Chondrocyte (in vitro differentiated cells): ENCODE results near the gene SELL. TPM values are rescaled to one million over a fixed set of nuclear protein-coding genes. Genes with fewer than 3 reads are reported as not detected.

Experiments used
- DNase-seq: peaks from one replicate; pipeline ENCODE4 v3.0.0; 2021; ENCODE audit warnings: mixed read lengths, low spot score
- H3K27ac Mint-ChIP-seq: one replicate; pipeline ENCODE4 v1.8.0; 2021; ENCODE audit warnings: mild to moderate bottlenecking, moderate library complexity, mixed read lengths; ENCODE audit not compliant: unreplicated experiment
- H3K27me3 Mint-ChIP-seq: 2 replicates; pipeline ENCODE4 v1.8.0; 2021; ENCODE audit warnings: low read depth, mixed read lengths
- H3K36me3 Mint-ChIP-seq: 2 replicates; pipeline ENCODE4 v1.8.0; 2021; ENCODE audit warnings: low read depth, mixed read lengths
- H3K4me1 Mint-ChIP-seq: 2 replicates; pipeline ENCODE4 v1.8.0; 2021; ENCODE audit warnings: low read depth, mild to moderate bottlenecking, mixed read lengths
- H3K4me3 Mint-ChIP-seq: one replicate; pipeline ENCODE4 v1.8.0; 2021; ENCODE audit warnings: mild to moderate bottlenecking, moderate library complexity, mixed read lengths; ENCODE audit not compliant: unreplicated experiment
- H3K9me3 Mint-ChIP-seq: 2 replicates; pipeline ENCODE4 v1.8.0; 2021; ENCODE audit warnings: low read depth, mixed read lengths
- total RNA-seq: library from RNA; stranded (reverse); gene quantifications from 3 replicates; pipeline ENCODE4 v1.2.1, GENCODE V29; 2021
- TF ChIP-seq, protein P1 (sequence below): fragments of 200-600 bp; sonication (generic); IDR thresholded peaks from 2 replicates; pipeline ENCODE4 v1.5.0; 2021; ENCODE audit warnings: antibody characterized with exemption, mild to moderate bottlenecking, moderate library complexity

Gene SELL
- total RNA-seq, 1 donor from 2014 or later: not detected

DNA sequence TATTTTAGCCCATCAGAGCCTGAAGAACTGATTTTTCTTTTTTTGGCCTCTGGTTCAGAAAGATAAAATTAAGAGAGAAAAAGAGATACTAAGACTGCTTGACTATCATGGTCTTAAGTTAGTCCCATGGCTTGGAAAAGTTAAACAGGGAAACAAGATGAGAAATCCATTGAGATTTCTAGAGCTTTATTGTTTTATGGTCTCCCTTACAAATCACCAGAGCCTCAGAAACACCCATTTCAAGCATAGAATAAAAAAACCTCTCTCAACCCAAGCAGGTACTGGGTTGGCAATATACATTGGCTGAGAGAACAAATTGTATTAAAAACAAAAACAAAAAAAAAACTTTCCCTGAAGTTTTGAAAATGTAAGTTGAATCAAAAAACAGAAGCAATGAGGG is 18.6 kb upstream of the SELL start:
- DNase-seq: no peak
- TF ChIP-seq, protein P1, sequence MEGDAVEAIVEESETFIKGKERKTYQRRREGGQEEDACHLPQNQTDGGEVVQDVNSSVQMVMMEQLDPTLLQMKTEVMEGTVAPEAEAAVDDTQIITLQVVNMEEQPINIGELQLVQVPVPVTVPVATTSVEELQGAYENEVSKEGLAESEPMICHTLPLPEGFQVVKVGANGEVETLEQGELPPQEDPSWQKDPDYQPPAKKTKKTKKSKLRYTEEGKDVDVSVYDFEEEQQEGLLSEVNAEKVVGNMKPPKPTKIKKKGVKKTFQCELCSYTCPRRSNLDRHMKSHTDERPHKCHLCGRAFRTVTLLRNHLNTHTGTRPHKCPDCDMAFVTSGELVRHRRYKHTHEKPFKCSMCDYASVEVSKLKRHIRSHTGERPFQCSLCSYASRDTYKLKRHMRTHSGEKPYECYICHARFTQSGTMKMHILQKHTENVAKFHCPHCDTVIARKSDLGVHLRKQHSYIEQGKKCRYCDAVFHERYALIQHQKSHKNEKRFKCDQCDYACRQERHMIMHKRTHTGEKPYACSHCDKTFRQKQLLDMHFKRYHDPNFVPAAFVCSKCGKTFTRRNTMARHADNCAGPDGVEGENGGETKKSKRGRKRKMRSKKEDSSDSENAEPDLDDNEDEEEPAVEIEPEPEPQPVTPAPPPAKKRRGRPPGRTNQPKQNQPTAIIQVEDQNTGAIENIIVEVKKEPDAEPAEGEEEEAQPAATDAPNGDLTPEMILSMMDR: no peak
- no peak overlapping the region for H3K27ac Mint-ChIP-seq
- peaks cover 33% of the 10 kb centered on the region for H3K27me3 Mint-ChIP-seq
- H3K9me3 Mint-ChIP-seq: no peaks in the 10 kb centered on the region
- H3K4me3 Mint-ChIP-seq: no peak overlapping the region
- H3K36me3 Mint-ChIP-seq: no peaks in the 10 kb centered on the region
- no peaks in the 10 kb centered on the region for H3K4me1 Mint-ChIP-seq

- DNase-seq: no peak
- Mint-ChIP-seq H3K36me3 (no peaks in the 10 kb centered on the region), H3K4me3 (no peak overlapping the region), H3K27ac (no peak overlapping the region), H3K27me3 (peaks cover 31% of the 10 kb centered on the region), H3K4me1 (no peaks in the 10 kb centered on the region), H3K9me3 (no peaks in the 10 kb centered on the region)
- TF ChIP-seq, protein P1: no peak
Measured at GRCh38 chr1:169727307-169727706, 15.9 kb upstream of the SELL start.

DNA sequence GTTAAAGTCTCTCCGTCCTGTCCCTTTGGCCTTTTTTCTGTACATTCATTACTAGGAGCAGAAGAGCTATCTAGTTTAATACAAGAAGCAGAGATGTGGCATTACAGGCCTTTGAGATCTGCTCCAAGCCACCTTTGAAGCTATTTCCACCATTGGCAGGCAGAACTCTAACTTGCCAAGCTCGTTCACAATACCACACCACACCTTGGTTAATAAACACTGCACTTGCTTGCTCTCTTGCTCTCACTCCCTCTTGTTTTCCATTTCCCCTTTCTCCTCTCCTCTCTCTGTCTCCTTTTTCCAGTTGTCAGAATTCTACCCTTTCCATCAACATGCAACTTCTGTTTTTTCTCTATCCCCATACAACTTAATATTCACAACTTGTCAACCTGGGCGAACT is 15.4 kb upstream of the SELL start:
- DNase-seq: no peak
- no peaks in the 10 kb centered on the region for H3K4me1 Mint-ChIP-seq
- TF ChIP-seq, protein P1: no peak
- no peak overlapping the region for H3K27ac Mint-ChIP-seq
- no peaks in the 10 kb centered on the region for H3K9me3 Mint-ChIP-seq
- peaks cover 31% of the 10 kb centered on the region for H3K27me3 Mint-ChIP-seq
- H3K4me3 Mint-ChIP-seq: no peak overlapping the region
- no peaks in the 10 kb centered on the region for H3K36me3 Mint-ChIP-seq

DNA sequence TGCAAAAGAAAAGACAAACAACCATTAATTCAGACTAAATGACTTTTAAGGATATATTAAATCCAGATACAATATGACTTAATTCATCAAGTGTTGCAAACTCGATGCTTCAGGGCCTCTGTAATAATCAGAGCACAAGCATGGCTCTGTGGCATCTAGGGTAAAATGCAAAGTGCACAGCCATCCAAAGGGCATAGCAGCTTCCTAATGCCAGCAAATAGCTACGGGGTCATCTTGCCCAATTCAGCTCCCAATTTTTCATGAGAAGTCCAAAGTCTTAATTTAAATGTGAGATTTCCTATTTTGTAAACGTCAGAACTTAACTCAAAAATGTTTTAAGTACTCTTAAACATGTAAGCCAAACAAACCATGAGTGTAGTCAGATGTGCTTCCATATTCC is 14.5 kb upstream of the SELL start:
- TF ChIP-seq, protein P1: no peak
- no peak for DNase-seq
- Mint-ChIP-seq H3K27me3 (peaks cover 30% of the 10 kb centered on the region), H3K4me3 (no peak overlapping the region), H3K36me3 (no peaks in the 10 kb centered on the region), H3K27ac (no peak overlapping the region), H3K9me3 (peaks cover 4% of the 10 kb centered on the region), H3K4me1 (no peaks in the 10 kb centered on the region)

GRCh38 chr1:169724168-169724567 is 12.7 kb upstream of the SELL start:
- H3K4me3 Mint-ChIP-seq: no peak overlapping the region
- TF ChIP-seq, protein P1: no peak
- no peak overlapping the region for H3K27ac Mint-ChIP-seq
- H3K4me1 Mint-ChIP-seq: no peaks in the 10 kb centered on the region
- H3K36me3 Mint-ChIP-seq: no peaks in the 10 kb centered on the region
- H3K27me3 Mint-ChIP-seq: peaks cover 21% of the 10 kb centered on the region
- no peak for DNase-seq
- peaks cover 4% of the 10 kb centered on the region for H3K9me3 Mint-ChIP-seq
